T-helper 1 cell treated with Interleukin-12 subunit alpha and Interleukin-12 subunit beta and Interleukin-4 antibody, amounts not matched to agents 30 μg/mL and 1 μg/mL, for 36 hours (primary cell): ENCODE results near the gene SCGB1D4.

Source experiments
- H3K27ac Mint-ChIP-seq: one replicate; pipeline ENCODE4 v1.8.0; 2021; ENCODE audit warnings: mild to moderate bottlenecking, mixed read lengths
- H3K27me3 Mint-ChIP-seq: one replicate; pipeline ENCODE4 v1.8.0; 2021; ENCODE audit warnings: low read depth, mixed read lengths
- H3K36me3 Mint-ChIP-seq: one replicate; pipeline ENCODE4 v1.8.0; 2021; ENCODE audit warnings: low read depth, mixed read lengths
- H3K4me1 Mint-ChIP-seq: one replicate; pipeline ENCODE4 v1.8.0; 2021; ENCODE audit warnings: low read depth, mixed read lengths
- H3K4me3 Mint-ChIP-seq: one replicate; pipeline ENCODE4 v1.8.0; 2021; ENCODE audit warnings: mild to moderate bottlenecking, moderate library complexity, mixed read lengths
- H3K9me3 Mint-ChIP-seq: one replicate; pipeline ENCODE4 v1.8.0; 2021; ENCODE audit warnings: mixed read lengths

The SCGB1D4 gene

GRCh38 chr11:62260261-62260953, 38.5 kb downstream of the SCGB1D4 start:
- Mint-ChIP-seq H3K4me3 (no peak overlapping the region), H3K36me3 (no peaks in the 10 kb centered on the region), H3K27ac (no peak overlapping the region), H3K27me3 (peaks cover 8% of the 10 kb centered on the region), H3K9me3 (no peaks in the 10 kb centered on the region), H3K4me1 (no peaks in the 10 kb centered on the region)

GRCh38 chr11:62256281-62256680, 42.6 kb downstream of the SCGB1D4 start:
- H3K36me3 Mint-ChIP-seq, result peaks cover 5% of the 10 kb centered on the region
- no peak overlapping the region for H3K4me3 Mint-ChIP-seq
- peaks cover 18% of the 10 kb centered on the region for H3K9me3 Mint-ChIP-seq
- no peaks in the 10 kb centered on the region for H3K4me1 Mint-ChIP-seq
- peaks cover 8% of the 10 kb centered on the region for H3K27me3 Mint-ChIP-seq
- no peak overlapping the region for H3K27ac Mint-ChIP-seq

GRCh38 chr11:62253999-62254542, 44.8 kb downstream of the SCGB1D4 start:
- Mint-ChIP-seq H3K9me3 (peaks cover 37% of the 10 kb centered on the region), H3K4me3 (no peak overlapping the region), H3K36me3 (peaks cover 7% of the 10 kb centered on the region), H3K4me1 (no peaks in the 10 kb centered on the region), H3K27ac (no peak overlapping the region), H3K27me3 (peaks cover 14% of the 10 kb centered on the region)

GRCh38 chr11:62251698-62252097, 47.2 kb downstream of the SCGB1D4 start:
- Mint-ChIP-seq H3K4me1 (no peaks in the 10 kb centered on the region), H3K27me3 (peaks cover 5% of the 10 kb centered on the region), H3K36me3 (peaks cover 7% of the 10 kb centered on the region), H3K4me3 (no peak overlapping the region), H3K27ac (no peak overlapping the region), H3K9me3 (peaks cover 37% of the 10 kb centered on the region)
